GF-D8 (cell line): ENCODE results near the gene IDUA.
A peak's percentile ranks its signal among the peaks of the same experiment; 100 is the strongest.

Experiments
- DNase-seq: peaks from one replicate; lab custom pipeline; 2025; lab: John Stamatoyannopoulos, UW

The IDUA gene

GRCh38 chr4:1001561-1002130 lies 14.8 kb downstream of the IDUA start:
- no peak for DNase-seq

GRCh38 chr4:1002131-1002630 lies 15.3 kb downstream of the IDUA start:
- DNase-seq: no peak

GRCh38 chr4:1002631-1003251 lies 15.9 kb downstream of the IDUA start:
- DNase-seq: no peak

- DNase-seq: no peak
Measured at GRCh38 chr4:1003271-1004070, 16.6 kb downstream of the IDUA start.

GRCh38 chr4:1004071-1004418 lies 17.2 kb downstream of the IDUA start:
- no peak for DNase-seq

- DNase-seq: no peak
Measured at GRCh38 chr4:1004557-1005485, 18.0 kb downstream of the IDUA start.

- no peak for DNase-seq
Measured at GRCh38 chr4:1006856-1007255, 20.0 kb downstream of the IDUA start.

GRCh38 chr4:1008840-1009541 lies 22.1 kb downstream of the IDUA start:
- DNase-seq: no peak

- DNase-seq: peak; percentile 8
Measured at GRCh38 chr4:1009542-1010394, 22.9 kb downstream of the IDUA start.

- DNase-seq: peak; percentile 75
Measured at GRCh38 chr4:1010395-1011021, 23.7 kb downstream of the IDUA start.

- peak; percentile 58 for DNase-seq
Measured at GRCh38 chr4:1011022-1011665, 24.3 kb downstream of the IDUA start, which contains the start of gene FGFRL1. TSS of gene FGFRL1 (plus strand) at chr4:1011626. CDS start at chr4:1012486, 860 bp downstream.

GRCh38 chr4:1011666-1012033 lies 24.8 kb downstream of the IDUA start:
- DNase-seq: no peak

GRCh38 chr4:1012034-1012739 lies 25.3 kb downstream of the IDUA start:
- no peak for DNase-seq

GRCh38 chr4:1013225-1014073 lies 26.6 kb downstream of the IDUA start:
- DNase-seq: no peak

GRCh38 chr4:1014291-1015167 lies 27.7 kb downstream of the IDUA start:
- no peak for DNase-seq

- DNase-seq: no peak
Measured at GRCh38 chr4:1015179-1015578, 28.3 kb downstream of the IDUA start.

GRCh38 chr4:1015746-1016145 lies 28.9 kb downstream of the IDUA start:
- DNase-seq: no peak
